GM21381 (cell line): ENCODE measurements around the gene TRAM2.

Source experiments
- ATAC-seq: cut with Tn5 transposase; IDR thresholded peaks from one replicate; pipeline ENCODE4 v1.9.1; 2021; ENCODE audit warnings: mild to moderate bottlenecking, moderate library complexity; ENCODE audit not compliant: unreplicated experiment

TRAM2 gene

GRCh38 chr6:52595000-52595795 is 18.3 kb upstream of the TRAM2 start:
- peak; percentile 62 for ATAC-seq

- no peak for ATAC-seq
These were observed 17.4 kb upstream of the TRAM2 start for GRCh38 chr6:52594221-52594620.

- no peak for ATAC-seq
These were observed 15.0 kb upstream of the TRAM2 start for GRCh38 chr6:52591832-52592231.

- no peak for ATAC-seq
These were observed 13.5 kb upstream of the TRAM2 start for GRCh38 chr6:52590152-52590891.

GRCh38 chr6:52588710-52589091 is 11.8 kb upstream of the TRAM2 start:
- no peak for ATAC-seq

- ATAC-seq: no peak
These were observed 11.3 kb upstream of the TRAM2 start for GRCh38 chr6:52588087-52588709.

GRCh38 chr6:52587001-52587400 is 10.1 kb upstream of the TRAM2 start:
- ATAC-seq: no peak

GRCh38 chr6:52584203-52584602 is 7.3 kb upstream of the TRAM2 start:
- no peak for ATAC-seq

GRCh38 chr6:52582996-52583395 is 6.1 kb upstream of the TRAM2 start:
- ATAC-seq: no peak

- no peak for ATAC-seq
These were observed 5.6 kb upstream of the TRAM2 start for GRCh38 chr6:52582446-52582845.

- ATAC-seq: no peak
These were observed 4.0 kb upstream of the TRAM2 start for GRCh38 chr6:52580905-52581304.

GRCh38 chr6:52579006-52579660 is 2.3 kb upstream of the TRAM2 start:
- ATAC-seq: no peak

GRCh38 chr6:52577778-52578463 is 1.1 kb upstream of the TRAM2 start:
- ATAC-seq: no peak

- ATAC-seq: peak; percentile 54
These were observed 353 bp downstream of the TRAM2 start for GRCh38 chr6:52576392-52577021.

- no peak for ATAC-seq
These were observed 837 bp downstream of the TRAM2 start for GRCh38 chr6:52576054-52576391.

- no peak for ATAC-seq
These were observed 1.4 kb downstream of the TRAM2 start for GRCh38 chr6:52575502-52575892.

GRCh38 chr6:52574709-52575501 is 2.0 kb downstream of the TRAM2 start:
- ATAC-seq: peak; percentile 46

GRCh38 chr6:52573295-52573694 is 3.6 kb downstream of the TRAM2 start:
- ATAC-seq: no peak

GRCh38 chr6:52572536-52572935 is 4.3 kb downstream of the TRAM2 start:
- ATAC-seq: no peak
